A549 (cell line): ENCODE data around the gene TBC1D20. TPM values are rescaled to one million over a fixed set of nuclear protein-coding genes. Genes with fewer than 3 reads are reported as not detected.
A peak's percentile ranks its signal among the peaks of the same experiment; 100 is the strongest.

Experiments
- ATAC-seq, 2 experiments: fragments of 200-7000 bp in 1 of 2; fragments of >200 bp in 1 of 2; cut with Nextera tagmentation in 1 of 2; cut with Tn5 transposase in 1 of 2; 3 replicates each; pipeline versions ENCODE4 v1.8.0 to v1.9.1; 2018 to 2020; ENCODE audit warnings: mild to moderate bottlenecking in 1 of 2, moderate library complexity in 1 of 2
- CTCF ChIA-PET: fragments of 300-600 bp; sonication (Branson Sonifier 250); formaldehyde crosslinking; extraction: SDS; loops from one replicate; lab custom pipeline; 2021; ENCODE audit warnings: antibody characterized with exemption, inconsistent platforms; lab: Yijun Ruan, JAX
- POLR2A ChIA-PET: fragments of 350-600 bp; formaldehyde crosslinking; extraction: SDS; loops from one replicate; lab custom pipeline; 2021; ENCODE audit warnings: antibody characterized with exemption, inconsistent platforms; lab: Yijun Ruan, JAX
- DNase-seq, 2 experiments: peaks; one replicate each; pipeline versions ENCODE4 v3.0.0 to v3.0.0-alpha.2; 2011 to 2016; ENCODE audit warnings: low read depth in 1 of 2, low spot score in 1 of 2
- FAIRE-seq: peaks from 2 replicates; lab custom pipeline; 2011; peaks lifted over from hg19 to GRCh38; lab: Jason Lieb, UNC
- H3K27ac ChIP-seq, 2 experiments: fragments of >200 bp; sonication (Bioruptor Twin); formaldehyde crosslinking; 3 replicates each; pipeline ENCODE4 v1.5.1; 2016 to 2017
- H3K4me1 ChIP-seq: fragments of >200 bp; sonication (Bioruptor Twin); formaldehyde crosslinking; 3 replicates; pipeline ENCODE4 v1.6.1; 2016
- H3K4me2 ChIP-seq: fragments of >200 bp; sonication (Bioruptor Twin); formaldehyde crosslinking; 3 replicates; pipeline ENCODE4 v1.6.1; 2016
- H3K4me3 ChIP-seq: fragments of >200 bp; sonication (Bioruptor Twin); formaldehyde crosslinking; 3 replicates; pipeline ENCODE4 v1.5.1; 2016
- H3K9me3 ChIP-seq: fragments of >200 bp; sonication (Bioruptor Twin); formaldehyde crosslinking; 3 replicates; pipeline ENCODE4 v1.6.1; 2016
- BHLHE40 ChIP-seq: IDR thresholded peaks from 2 replicates; pipeline ENCODE4 v1.6.1; 2012; ENCODE audit warnings: low read depth, low read length, inconsistent platforms
- CEBPB ChIP-seq, 2 experiments: fragments of >200 bp in 1 of 2; sonication (Bioruptor Twin) in 1 of 2; formaldehyde crosslinking in 1 of 2; IDR thresholded peaks; 2 replicates each; pipeline ENCODE4 v1.6.1; 2012 to 2016
- CHD4 ChIP-seq: fragments of 200-600 bp; sonication (generic); IDR thresholded peaks from 2 replicates; pipeline ENCODE4 v1.6.1; 2016; ENCODE audit warnings: antibody characterized with exemption, mild to moderate bottlenecking, borderline replicate concordance
- EHF ChIP-seq: fragments of 250-450 bp; sonication (Bioruptor Pico); IDR thresholded peaks from 2 replicates; pipeline ENCODE4 v1.5.0; 2020; ENCODE audit warnings: mild to moderate bottlenecking
- EHMT2 ChIP-seq: fragments of 200-600 bp; sonication (generic); IDR thresholded peaks from 2 replicates; pipeline ENCODE4 v1.6.1; 2016; ENCODE audit warnings: antibody characterized with exemption, low read depth, mild to moderate bottlenecking, moderate library complexity
- ELK1 ChIP-seq: fragments of 150-350 bp; IDR thresholded peaks from 2 replicates; pipeline ENCODE4 v1.6.1; 2014; ENCODE audit warnings: low read depth, mild to moderate bottlenecking, low read length
- FOSB ChIP-seq: fragments of 250-450 bp; sonication (Bioruptor Pico); IDR thresholded peaks from 2 replicates; pipeline ENCODE4 v1.5.0; 2020; ENCODE audit warnings: mild to moderate bottlenecking, moderate library complexity
- HES2 ChIP-seq: fragments of >200 bp; sonication (Bioruptor Twin); formaldehyde crosslinking; IDR thresholded peaks from 2 replicates; pipeline ENCODE4 v1.6.1; 2016
- HOXA7 ChIP-seq: fragments of 250-450 bp; sonication (Bioruptor Pico); IDR thresholded peaks from 2 replicates; pipeline ENCODE4 v1.5.0; 2020; ENCODE audit warnings: mild to moderate bottlenecking, moderate library complexity
- HOXB13 ChIP-seq: fragments of 250-450 bp; sonication (Bioruptor Pico); IDR thresholded peaks from 2 replicates; pipeline ENCODE4 v1.5.0; 2020; ENCODE audit warnings: low read depth, mild to moderate bottlenecking, moderate library complexity
- HOXB5 ChIP-seq: fragments of 250-450 bp; sonication (Bioruptor Pico); IDR thresholded peaks from 2 replicates; pipeline ENCODE4 v1.5.0; 2020; ENCODE audit warnings: mild to moderate bottlenecking, moderate library complexity
- MAX ChIP-seq: IDR thresholded peaks from 2 replicates; pipeline ENCODE4 v1.6.1; 2012
- MAZ ChIP-seq: fragments of 150-350 bp; IDR thresholded peaks from 2 replicates; pipeline ENCODE4 v1.6.1; 2014; ENCODE audit warnings: antibody characterized with exemption, low read depth, low read length, borderline replicate concordance
- PBX3 ChIP-seq: IDR thresholded peaks from 2 replicates; pipeline ENCODE4 v1.6.1; 2012
- RAD21 ChIP-seq, 2 experiments: fragments of >200 bp in 1 of 2; sonication (Bioruptor Twin) in 1 of 2; formaldehyde crosslinking in 1 of 2; IDR thresholded peaks in 1 of 2; conservative IDR thresholded peaks in 1 of 2; 2 replicates in 1 of 2; 3 replicates in 1 of 2; pipeline ENCODE4 v1.6.1; 2012 to 2018; ENCODE audit warnings: inconsistent platforms in 1 of 2
- SMC3 ChIP-seq: fragments of >200 bp; sonication (Bioruptor Twin); formaldehyde crosslinking; IDR thresholded peaks from 3 replicates; pipeline ENCODE4 v1.6.1; 2018; ENCODE audit warnings: inconsistent platforms
- TFCP2L1 ChIP-seq: fragments of 250-450 bp; sonication (Bioruptor Pico); IDR thresholded peaks from 2 replicates; pipeline ENCODE4 v1.5.0; 2021; ENCODE audit warnings: mild to moderate bottlenecking
- USF2 ChIP-seq: fragments of 450-650 bp; IDR thresholded peaks from 2 replicates; pipeline ENCODE4 v1.6.1; 2014; ENCODE audit warnings: antibody characterized with exemption
- ZNF302 ChIP-seq: fragments of 250-450 bp; sonication (Bioruptor Pico); IDR thresholded peaks from 2 replicates; pipeline ENCODE4 v1.9.0; 2021; ENCODE audit warnings: inconsistent platforms, mild to moderate bottlenecking, moderate library complexity
- WGBS: methylation state at CpG from one replicate; pipeline ENCODE4 v1.1.6; 2017; ENCODE audit errors: missing lambda C conversion rate; 5-methylcytosine and 5-hydroxymethylcytosine counted together
- polyA plus RNA-seq, 4 experiments: library from polyadenylated mRNA; depleted of rRNA in 3 of 4; stranded (reverse); fragments of >200 nt; fragmentation: RNase III in 1 of 4; extraction: RNeasy Plus Mini Kit Qiagen cat#74134 plus additional on column Dnase treatment in 1 of 4; gene quantifications; 2 replicates in 3 of 4; 3 replicates in 1 of 4; pipeline ENCODE4 v1.2.3, GENCODE V29; 2011 to 2017

Gene TBC1D20
- polyA plus RNA-seq, 2 of the 4 experiments (the other 2 are of a cell fraction), result 28.0 to 43.4 TPM

GRCh38 chr20:415820-416322 is 46.5 kb downstream of the TBC1D20 start:
- ChIA-PET CTCF (interaction anchor here (0.7 to 1.1 kb wide), 2 partner anchors 10 to 145 kb away, joined by 3 to 4 read pairs; no protein-coding TSS in a partner anchor), POLR2A (no interaction called here)
- no peak overlapping the region for H3K4me3 ChIP-seq
- DNase-seq, result no peak
- no peak for ATAC-seq
- H3K27ac ChIP-seq, result peak overlapping the region in 1 of 2 experiments; percentile 6; a peak in 1 of 6 replicates
- TF ChIP-seq SMC3 (no peak), CHD4 (no peak), HOXB13 (CRISPR knock-in tag) (no peak), MAX (no peak), ZNF302 (no peak), BHLHE40 (no peak), MAZ (no peak), USF2 (no peak), FOSB (no peak), TFCP2L1 (CRISPR knock-in tag) (no peak), PBX3 (no peak), RAD21 (conservative IDR thresholded peaks at IDR 0.05 in 1 of 2, IDR thresholded peaks at IDR 0.05 in 1 of 2) (no peak), EHMT2 (no peak), EHF (no peak), HOXA7 (CRISPR knock-in tag) (no peak), ELK1 (no peak), HES2 (no peak)
- TF ChIP-seq, all 56 proteins: peak for 0
- no peak for FAIRE-seq
- peaks cover 37% of the 10 kb centered on the region for H3K4me1 ChIP-seq
- 88% methylated on average over 13 of the region's 13 CpGs for WGBS
- H3K9me3 ChIP-seq, result peaks cover 4% of the 10 kb centered on the region; the same call in 1 of the 3 replicates
- H3K4me2 ChIP-seq, result no peak overlapping the region

GRCh38 chr20:414161-414560 is 48.2 kb downstream of the TBC1D20 start:
- FAIRE-seq, result no peak
- H3K4me2 ChIP-seq, result no peak overlapping the region; the same call in 2 of the 3 replicates
- WGBS, result 84% methylated on average over 2 of the region's 2 CpGs
- POLR2A ChIA-PET, result interaction anchor here (0.6 to 0.9 kb wide), 3 partner anchors 19 to 69 kb away, joined by 3 to 5 read pairs (median 3); no protein-coding TSS in a partner anchor
- no peak overlapping the region for H3K27ac ChIP-seq
- no peak overlapping the region for H3K4me3 ChIP-seq
- no peak for TF ChIP-seq PBX3
- TF ChIP-seq CEBPB (IDR thresholded peaks at IDR 0.05), result no peak
- no peak for TF ChIP-seq HOXB5 (CRISPR knock-in tag)
- TF ChIP-seq MAZ, result no peak
- no peak for DNase-seq
- H3K9me3 ChIP-seq, result peaks cover 4% of the 10 kb centered on the region; the same call in 1 of the 3 replicates
- ATAC-seq, result no peak
- CTCF ChIA-PET, result interaction anchor here (1.0 to 2.9 kb wide), 5 partner anchors 13 to 147 kb away, joined by 4 to 31 read pairs (median 17); no protein-coding TSS in a partner anchor
- peaks cover 33% of the 10 kb centered on the region for H3K4me1 ChIP-seq
